ENCODE results near the gene GRID2. TPM values are rescaled to one million over a fixed set of nuclear protein-coding genes. Genes with fewer than 3 reads are reported as not detected.

GRID2 gene
- total RNA-seq, 4 donors from 2014 or later: 0.16 TPM; not detected in 3

DNA sequence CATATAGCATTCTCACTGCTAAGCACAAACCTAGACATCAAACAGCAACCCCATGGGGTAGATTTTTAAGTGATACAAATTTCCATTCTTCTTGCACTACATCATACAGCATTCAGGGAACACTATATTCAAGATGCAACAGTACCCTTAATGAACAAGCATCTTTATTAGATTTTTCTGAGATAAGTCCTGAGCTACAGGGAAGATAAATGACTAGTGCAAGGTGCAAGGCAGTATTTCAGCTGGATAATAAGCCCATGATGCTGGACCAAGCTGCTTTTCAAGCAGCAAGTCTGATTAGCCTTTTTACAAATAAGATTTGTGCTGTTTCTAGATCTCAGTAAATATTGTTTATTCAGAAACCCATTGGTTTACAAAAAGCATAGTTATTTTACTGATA, 1332.2 kb downstream of the GRID2 start:
- H3K4me1 ChIP-seq: no peaks in the 10 kb centered on the region
- intact Hi-C loops (cut with DNase I; ENCODE audit: low total_unique reads): no loop called here
- H3K27me3 ChIP-seq: no peaks in the 10 kb centered on the region
- in situ Hi-C loops (cut with MboI; ENCODE audit: low pct_ligation_motif_present in 1 of 4, low pct_unique_long_range_greater_than_20kb in 1 of 4, low sequenced_read_pairs in 3 of 4): no loop called here
- no peak for TF ChIP-seq EP300 (IDR thresholded peaks at IDR 0.05; ENCODE audit: low read depth)
- no peak for TF ChIP-seq POLR2AphosphoS5 (IDR thresholded peaks at IDR 0.05)
- TF ChIP-seq POLR2A (IDR thresholded peaks at IDR 0.05): no peak
- TF ChIP-seq, protein P1, sequence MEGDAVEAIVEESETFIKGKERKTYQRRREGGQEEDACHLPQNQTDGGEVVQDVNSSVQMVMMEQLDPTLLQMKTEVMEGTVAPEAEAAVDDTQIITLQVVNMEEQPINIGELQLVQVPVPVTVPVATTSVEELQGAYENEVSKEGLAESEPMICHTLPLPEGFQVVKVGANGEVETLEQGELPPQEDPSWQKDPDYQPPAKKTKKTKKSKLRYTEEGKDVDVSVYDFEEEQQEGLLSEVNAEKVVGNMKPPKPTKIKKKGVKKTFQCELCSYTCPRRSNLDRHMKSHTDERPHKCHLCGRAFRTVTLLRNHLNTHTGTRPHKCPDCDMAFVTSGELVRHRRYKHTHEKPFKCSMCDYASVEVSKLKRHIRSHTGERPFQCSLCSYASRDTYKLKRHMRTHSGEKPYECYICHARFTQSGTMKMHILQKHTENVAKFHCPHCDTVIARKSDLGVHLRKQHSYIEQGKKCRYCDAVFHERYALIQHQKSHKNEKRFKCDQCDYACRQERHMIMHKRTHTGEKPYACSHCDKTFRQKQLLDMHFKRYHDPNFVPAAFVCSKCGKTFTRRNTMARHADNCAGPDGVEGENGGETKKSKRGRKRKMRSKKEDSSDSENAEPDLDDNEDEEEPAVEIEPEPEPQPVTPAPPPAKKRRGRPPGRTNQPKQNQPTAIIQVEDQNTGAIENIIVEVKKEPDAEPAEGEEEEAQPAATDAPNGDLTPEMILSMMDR (IDR thresholded peaks at IDR 0.05): no peak
- H3K27ac ChIP-seq: no peak overlapping the region
- H3K9me3 ChIP-seq: no peaks in the 10 kb centered on the region
- H3K4me3 ChIP-seq: no peak overlapping the region
- DNase-seq: no peak
- no peaks in the 10 kb centered on the region for H3K36me3 ChIP-seq

DNA sequence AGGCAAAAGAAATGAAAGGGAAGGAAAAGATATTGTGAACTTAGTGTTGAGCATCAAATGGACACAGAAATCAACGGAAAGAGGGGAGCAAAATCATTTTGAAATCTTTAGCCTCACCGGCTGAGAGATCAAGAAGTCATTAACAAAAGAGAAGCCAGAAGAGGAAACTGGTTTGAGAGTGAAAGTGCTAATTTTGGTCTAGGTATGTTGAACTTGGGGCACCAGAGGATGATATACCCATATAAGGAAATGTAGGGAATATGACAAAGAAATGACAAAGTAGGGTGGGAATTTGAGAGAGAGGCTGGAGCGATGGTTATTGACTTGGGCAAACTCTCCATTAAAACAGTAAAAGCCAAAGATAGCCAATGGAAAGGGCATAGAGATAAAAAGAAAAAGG, 1341.4 kb downstream of the GRID2 start:
- H3K9me3 ChIP-seq: no peaks in the 10 kb centered on the region
- no peaks in the 10 kb centered on the region for H3K27me3 ChIP-seq
- in situ Hi-C loops (cut with MboI; ENCODE audit: low pct_ligation_motif_present in 1 of 4, low pct_unique_long_range_greater_than_20kb in 1 of 4, low sequenced_read_pairs in 3 of 4) (no loop called here), intact Hi-C loops (cut with DNase I; ENCODE audit: low total_unique reads) (no loop called here)
- H3K36me3 ChIP-seq: no peaks in the 10 kb centered on the region
- H3K4me1 ChIP-seq: no peaks in the 10 kb centered on the region
- DNase-seq: no peak
- WGBS, 2 donors (ENCODE audit: low coverage in 1 of 2): 80 to 83% methylated on average over 3 of the region's 3 CpGs
- no peak overlapping the region for H3K27ac ChIP-seq
- TF ChIP-seq, protein P1 (IDR thresholded peaks at IDR 0.05): no peak
- TF ChIP-seq POLR2A (IDR thresholded peaks at IDR 0.05): no peak
- no peak for TF ChIP-seq EP300 (IDR thresholded peaks at IDR 0.05; ENCODE audit: low read depth)
- H3K4me3 ChIP-seq: no peak overlapping the region

DNA sequence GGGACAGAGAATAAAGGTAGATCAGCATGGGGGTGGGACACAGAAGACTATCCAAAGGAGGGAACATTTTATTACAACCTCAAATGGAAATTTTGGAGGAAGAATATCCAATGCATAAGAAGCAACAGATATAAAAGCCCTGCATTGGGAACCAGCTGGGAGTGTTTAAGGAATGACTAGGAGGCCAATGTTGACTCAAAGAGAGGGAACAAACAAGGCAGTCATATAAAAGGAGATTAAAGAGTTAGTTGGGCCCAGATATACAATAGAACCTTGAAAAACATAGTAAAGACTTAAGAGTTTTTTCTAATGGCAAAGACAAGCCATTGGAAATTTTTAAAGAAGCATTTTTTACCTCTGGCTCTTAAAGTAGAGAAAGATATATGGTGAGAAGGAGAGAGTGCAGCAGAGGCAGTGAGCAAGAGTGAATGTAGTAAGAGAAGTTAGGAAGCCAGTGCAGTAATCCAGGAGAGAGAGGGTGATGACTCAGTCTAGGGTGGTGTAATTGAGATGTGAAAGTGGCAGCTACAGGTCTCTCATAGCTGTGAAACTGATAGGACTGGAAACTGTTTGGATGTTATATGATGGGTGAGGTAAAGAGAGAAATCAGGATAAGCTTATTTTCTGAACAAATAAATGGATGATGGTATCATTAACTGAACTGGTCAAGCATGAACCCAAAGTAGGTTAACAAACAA, 1342.6 kb downstream of the GRID2 start:
- in situ Hi-C loops (cut with MboI; ENCODE audit: low pct_ligation_motif_present in 1 of 4, low pct_unique_long_range_greater_than_20kb in 1 of 4, low sequenced_read_pairs in 3 of 4) (no loop called here), intact Hi-C loops (cut with DNase I; ENCODE audit: low total_unique reads) (no loop called here)
- TF ChIP-seq EP300 (IDR thresholded peaks at IDR 0.05; ENCODE audit: low read depth) (no peak), POLR2A (IDR thresholded peaks at IDR 0.05) (no peak), POLR2AphosphoS5 (IDR thresholded peaks at IDR 0.05) (no peak)
- TF ChIP-seq, protein P1 (IDR thresholded peaks at IDR 0.05): no peak
- Histone ChIP-seq H3K27me3 (no peaks in the 10 kb centered on the region), H3K9me3 (no peaks in the 10 kb centered on the region), H3K36me3 (no peaks in the 10 kb centered on the region), H3K4me3 (no peak overlapping the region), H3K4me1 (no peaks in the 10 kb centered on the region), H3K27ac (no peak overlapping the region)
- DNase-seq: no peak

DNA sequence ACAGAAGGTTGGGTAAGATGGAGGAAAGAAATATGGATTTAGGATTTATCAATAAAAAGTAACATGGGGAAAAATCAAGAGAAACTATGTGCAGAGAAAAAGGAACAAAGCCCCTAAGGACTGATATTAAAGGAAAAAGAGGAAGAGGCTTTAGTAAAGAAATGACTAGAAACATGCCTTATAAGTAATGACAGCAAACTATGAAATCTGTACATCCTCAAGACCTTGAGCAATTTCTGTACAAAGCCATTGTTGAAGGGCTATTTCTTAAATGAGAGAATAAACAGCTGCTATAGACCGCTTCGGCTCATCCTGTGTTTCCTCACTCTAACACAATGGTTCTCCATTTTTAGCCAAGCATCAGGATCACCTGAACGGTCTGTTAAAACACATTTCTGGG, 1344.5 kb downstream of the GRID2 start:
- Histone ChIP-seq H3K4me1 (no peaks in the 10 kb centered on the region), H3K36me3 (no peaks in the 10 kb centered on the region), H3K9me3 (no peaks in the 10 kb centered on the region), H3K27ac (no peak overlapping the region), H3K4me3 (no peak overlapping the region), H3K27me3 (no peaks in the 10 kb centered on the region)
- no peak for DNase-seq
- intact Hi-C loops (cut with DNase I; ENCODE audit: low total_unique reads) (no loop called here), in situ Hi-C loops (cut with MboI; ENCODE audit: low pct_ligation_motif_present in 1 of 4, low pct_unique_long_range_greater_than_20kb in 1 of 4, low sequenced_read_pairs in 3 of 4) (no loop called here)
- TF ChIP-seq, protein P1 (IDR thresholded peaks at IDR 0.05): no peak
- TF ChIP-seq POLR2AphosphoS5 (IDR thresholded peaks at IDR 0.05): no peak
- TF ChIP-seq POLR2A (IDR thresholded peaks at IDR 0.05): no peak
- TF ChIP-seq EP300 (IDR thresholded peaks at IDR 0.05; ENCODE audit: low read depth): no peak
- WGBS, 2 donors (ENCODE audit: low coverage in 1 of 2): 67 to 72% methylated on average over 3 of the region's 3 CpGs

All from transverse colon (tissue), 4 donors.